ENCODE measurements around the gene ATF6. TPM values are rescaled to one million over a fixed set of nuclear protein-coding genes. Genes with fewer than 3 reads are reported as not detected.

Gene ATF6
- total RNA-seq, 1 experiment from 2014 or later: 36.5 TPM

GRCh38 chr1:161834967-161835550 lies 68.9 kb downstream of the ATF6 start:
- DNase-seq: no peak
- Histone ChIP-seq H3K9ac (ENCODE audit: low read length) (no peak overlapping the region), H3K79me2 (ENCODE audit: low read length) (peaks cover 13% of the 10 kb centered on the region; the same call in 1 of the 2 replicates), H3K4me1 (ENCODE audit: low read length) (no peaks in the 10 kb centered on the region), H4K20me1 (ENCODE audit: insufficient read depth, low read depth, low read length) (no peaks in the 10 kb centered on the region), H2AFZ (ENCODE audit: low read length) (no peak overlapping the region), H3K9me2 (replicated peaks; ENCODE audit: insufficient read depth, low read length) (no peaks in the 10 kb centered on the region), H3K4me2 (ENCODE audit: low read depth, low read length, poor library complexity, severe bottlenecking) (no peak overlapping the region), H3K36me3 (ENCODE audit: insufficient read depth, low read length) (no peaks in the 10 kb centered on the region), H3K27me3 (ENCODE audit: low read length) (no peaks in the 10 kb centered on the region), H3K27ac (ENCODE audit: low read length) (no peak overlapping the region), H3K4me3 (ENCODE audit: low read length) (no peak overlapping the region), H3K9me3 (ENCODE audit: low read length) (no peaks in the 10 kb centered on the region)

GRCh38 chr1:161836018-161836417 lies 69.9 kb downstream of the ATF6 start:
- no peak overlapping the region for H3K4me3 ChIP-seq (ENCODE audit: low read length)
- no peak overlapping the region for H3K9ac ChIP-seq (ENCODE audit: low read length)
- H3K4me2 ChIP-seq (ENCODE audit: low read depth, low read length, poor library complexity, severe bottlenecking): no peak overlapping the region
- no peak for DNase-seq
- peaks cover 9% of the 10 kb centered on the region; the same call in 1 of the 2 replicates for H3K36me3 ChIP-seq (ENCODE audit: insufficient read depth, low read length)
- no peaks in the 10 kb centered on the region for H4K20me1 ChIP-seq (ENCODE audit: insufficient read depth, low read depth, low read length)
- no peaks in the 10 kb centered on the region for H3K4me1 ChIP-seq (ENCODE audit: low read length)
- H3K9me2 ChIP-seq (replicated peaks; ENCODE audit: insufficient read depth, low read length): no peaks in the 10 kb centered on the region
- H3K27ac ChIP-seq (ENCODE audit: low read length): no peak overlapping the region
- H2AFZ ChIP-seq (ENCODE audit: low read length): no peak overlapping the region
- H3K79me2 ChIP-seq (ENCODE audit: low read length): peaks cover 17% of the 10 kb centered on the region; the same call in 1 of the 2 replicates
- no peaks in the 10 kb centered on the region for H3K27me3 ChIP-seq (ENCODE audit: low read length)
- H3K9me3 ChIP-seq (ENCODE audit: low read length): no peaks in the 10 kb centered on the region

- DNase-seq: no peak
- H3K4me1 ChIP-seq (ENCODE audit: low read length): no peaks in the 10 kb centered on the region
- no peaks in the 10 kb centered on the region for H4K20me1 ChIP-seq (ENCODE audit: insufficient read depth, low read depth, low read length)
- no peak overlapping the region for H3K4me2 ChIP-seq (ENCODE audit: low read depth, low read length, poor library complexity, severe bottlenecking)
- no peak overlapping the region for H3K9ac ChIP-seq (ENCODE audit: low read length)
- no peak overlapping the region for H3K27ac ChIP-seq (ENCODE audit: low read length)
- H3K27me3 ChIP-seq (ENCODE audit: low read length): no peaks in the 10 kb centered on the region
- no peaks in the 10 kb centered on the region for H3K9me3 ChIP-seq (ENCODE audit: low read length)
- H3K36me3 ChIP-seq (ENCODE audit: insufficient read depth, low read length): peaks cover 25% of the 10 kb centered on the region
- H3K4me3 ChIP-seq (ENCODE audit: low read length): no peak overlapping the region
- peaks cover 20% of the 10 kb centered on the region; the same call in 1 of the 2 replicates for H3K79me2 ChIP-seq (ENCODE audit: low read length)
- no peak overlapping the region for H2AFZ ChIP-seq (ENCODE audit: low read length)
- H3K9me2 ChIP-seq (replicated peaks; ENCODE audit: insufficient read depth, low read length): no peaks in the 10 kb centered on the region
Measured at GRCh38 chr1:161838362-161838761, 72.2 kb downstream of the ATF6 start.

- no peaks in the 10 kb centered on the region for H3K4me1 ChIP-seq (ENCODE audit: low read length)
Measured at GRCh38 chr1:161838885-161839284, 72.8 kb downstream of the ATF6 start.

GRCh38 chr1:161839591-161839990 lies 73.5 kb downstream of the ATF6 start:
- H3K9me3 ChIP-seq (ENCODE audit: low read length): no peaks in the 10 kb centered on the region
- no peak overlapping the region for H3K4me3 ChIP-seq (ENCODE audit: low read length)
- no peaks in the 10 kb centered on the region for H3K27me3 ChIP-seq (ENCODE audit: low read length)
- no peaks in the 10 kb centered on the region for H3K4me1 ChIP-seq (ENCODE audit: low read length)
- H4K20me1 ChIP-seq (ENCODE audit: insufficient read depth, low read depth, low read length): no peaks in the 10 kb centered on the region
- H3K27ac ChIP-seq (ENCODE audit: low read length): no peak overlapping the region
- H2AFZ ChIP-seq (ENCODE audit: low read length): no peak overlapping the region
- no peak for DNase-seq
- peaks cover 20% of the 10 kb centered on the region; the same call in 1 of the 2 replicates for H3K79me2 ChIP-seq (ENCODE audit: low read length)
- no peak overlapping the region for H3K4me2 ChIP-seq (ENCODE audit: low read depth, low read length, poor library complexity, severe bottlenecking)
- H3K9ac ChIP-seq (ENCODE audit: low read length): no peak overlapping the region
- H3K9me2 ChIP-seq (replicated peaks; ENCODE audit: insufficient read depth, low read length): no peaks in the 10 kb centered on the region
- peaks cover 25% of the 10 kb centered on the region for H3K36me3 ChIP-seq (ENCODE audit: insufficient read depth, low read length)

More at GRCh38 chr1:161838885-161839284, 72.8 kb downstream of the ATF6 start:
- Histone ChIP-seq H3K79me2 (ENCODE audit: low read length) (peaks cover 20% of the 10 kb centered on the region; the same call in 1 of the 2 replicates), H3K9me2 (replicated peaks; ENCODE audit: insufficient read depth, low read length) (no peaks in the 10 kb centered on the region), H3K9me3 (ENCODE audit: low read length) (no peaks in the 10 kb centered on the region), H3K4me3 (ENCODE audit: low read length) (no peak overlapping the region), H3K9ac (ENCODE audit: low read length) (no peak overlapping the region), H3K4me2 (ENCODE audit: low read depth, low read length, poor library complexity, severe bottlenecking) (no peak overlapping the region), H3K27me3 (ENCODE audit: low read length) (no peaks in the 10 kb centered on the region), H3K36me3 (ENCODE audit: insufficient read depth, low read length) (peaks cover 25% of the 10 kb centered on the region), H2AFZ (ENCODE audit: low read length) (no peak overlapping the region), H4K20me1 (ENCODE audit: insufficient read depth, low read depth, low read length) (no peaks in the 10 kb centered on the region), H3K27ac (ENCODE audit: low read length) (no peak overlapping the region)
- DNase-seq: no peak

- Histone ChIP-seq H3K79me2 (ENCODE audit: low read length) (peaks cover 20% of the 10 kb centered on the region; the same call in 1 of the 2 replicates), H3K9me2 (replicated peaks; ENCODE audit: insufficient read depth, low read length) (no peaks in the 10 kb centered on the region), H3K4me1 (ENCODE audit: low read length) (no peaks in the 10 kb centered on the region), H3K4me3 (ENCODE audit: low read length) (no peak overlapping the region), H3K27me3 (ENCODE audit: low read length) (no peaks in the 10 kb centered on the region), H3K36me3 (ENCODE audit: insufficient read depth, low read length) (peaks cover 25% of the 10 kb centered on the region), H3K9me3 (ENCODE audit: low read length) (no peaks in the 10 kb centered on the region), H2AFZ (ENCODE audit: low read length) (no peak overlapping the region), H3K4me2 (ENCODE audit: low read depth, low read length, poor library complexity, severe bottlenecking) (no peak overlapping the region), H3K9ac (ENCODE audit: low read length) (no peak overlapping the region), H3K27ac (ENCODE audit: low read length) (no peak overlapping the region), H4K20me1 (ENCODE audit: insufficient read depth, low read depth, low read length) (no peaks in the 10 kb centered on the region)
- no peak for DNase-seq
Measured at GRCh38 chr1:161840363-161840762, 74.2 kb downstream of the ATF6 start.

- no peak for DNase-seq
- Histone ChIP-seq H3K9ac (ENCODE audit: low read length) (no peak overlapping the region), H3K36me3 (ENCODE audit: insufficient read depth, low read length) (peaks cover 34% of the 10 kb centered on the region), H2AFZ (ENCODE audit: low read length) (no peak overlapping the region), H3K4me2 (ENCODE audit: low read depth, low read length, poor library complexity, severe bottlenecking) (no peak overlapping the region), H3K27me3 (ENCODE audit: low read length) (no peaks in the 10 kb centered on the region), H3K9me3 (ENCODE audit: low read length) (no peaks in the 10 kb centered on the region), H3K9me2 (replicated peaks; ENCODE audit: insufficient read depth, low read length) (no peaks in the 10 kb centered on the region), H3K4me3 (ENCODE audit: low read length) (no peak overlapping the region), H3K4me1 (ENCODE audit: low read length) (no peaks in the 10 kb centered on the region), H3K79me2 (ENCODE audit: low read length) (0 out of 2 replicates have a peak, but pooled peaks cover 10% of the 10 kb centered on the region), H3K27ac (ENCODE audit: low read length) (no peak overlapping the region), H4K20me1 (ENCODE audit: insufficient read depth, low read depth, low read length) (no peaks in the 10 kb centered on the region)
Measured at GRCh38 chr1:161843156-161843555, 77.0 kb downstream of the ATF6 start.

GRCh38 chr1:161844696-161845095 lies 78.6 kb downstream of the ATF6 start:
- Histone ChIP-seq H2AFZ (ENCODE audit: low read length) (no peak overlapping the region), H3K27me3 (ENCODE audit: low read length) (no peaks in the 10 kb centered on the region), H3K9me2 (replicated peaks; ENCODE audit: insufficient read depth, low read length) (no peaks in the 10 kb centered on the region), H4K20me1 (ENCODE audit: insufficient read depth, low read depth, low read length) (no peaks in the 10 kb centered on the region), H3K4me1 (ENCODE audit: low read length) (no peaks in the 10 kb centered on the region), H3K36me3 (ENCODE audit: insufficient read depth, low read length) (peaks cover 34% of the 10 kb centered on the region), H3K4me2 (ENCODE audit: low read depth, low read length, poor library complexity, severe bottlenecking) (no peak overlapping the region), H3K9me3 (ENCODE audit: low read length) (no peaks in the 10 kb centered on the region), H3K4me3 (ENCODE audit: low read length) (no peak overlapping the region), H3K27ac (ENCODE audit: low read length) (no peak overlapping the region), H3K79me2 (ENCODE audit: low read length) (peaks cover 17% of the 10 kb centered on the region; the same call in 1 of the 2 replicates), H3K9ac (ENCODE audit: low read length) (no peak overlapping the region)
- DNase-seq: no peak
